Cardiac fibroblast (primary cell): ENCODE measurements around the gene SPEF2.

Experiments
- DNase-seq, 2 donors: peaks; one replicate each; pipeline versions ENCODE4 v3.0.0 to v3.0.0-alpha.2; 2010; ENCODE audit warnings: low read depth in 2 of 2
- H3K4me3 ChIP-seq, 2 donors: replicated peaks in 1 of 2; 1 replicate in 1 of 2; 2 replicates in 1 of 2; pipeline ENCODE4 v1.5.1; 2011; ENCODE audit warnings: low read depth in 2 of 2, low read length in 2 of 2, mild to moderate bottlenecking in 2 of 2, moderate library complexity in 1 of 2
- CTCF ChIP-seq: IDR thresholded peaks from one replicate; pipeline ENCODE4 v1.5.1; 2011; ENCODE audit warnings: low read depth, mild to moderate bottlenecking, low read length, inconsistent platforms

The SPEF2 gene

GRCh38 chr5:35741126-35741716 lies 123.6 kb downstream of the SPEF2 start:
- DNase-seq = no peak
- no peak overlapping the region for H3K4me3 ChIP-seq
- TF ChIP-seq CTCF = no peak

- H3K4me3 ChIP-seq = no peak overlapping the region
- DNase-seq = no peak
- TF ChIP-seq CTCF = no peak
Measured at GRCh38 chr5:35741971-35742370, 124.3 kb downstream of the SPEF2 start.

GRCh38 chr5:35743644-35744043 lies 126.0 kb downstream of the SPEF2 start:
- DNase-seq = no peak
- H3K4me3 ChIP-seq = no peak overlapping the region
- TF ChIP-seq CTCF = no peak

GRCh38 chr5:35745193-35745592 lies 127.5 kb downstream of the SPEF2 start:
- TF ChIP-seq CTCF = no peak
- no peak for DNase-seq

GRCh38 chr5:35745660-35746059 lies 128.0 kb downstream of the SPEF2 start:
- no peak for TF ChIP-seq CTCF
- no peak for DNase-seq
- no peak overlapping the region for H3K4me3 ChIP-seq

More at GRCh38 chr5:35745193-35745592, 127.5 kb downstream of the SPEF2 start:
- no peak overlapping the region for H3K4me3 ChIP-seq

GRCh38 chr5:35752012-35752411 lies 134.3 kb downstream of the SPEF2 start:
- no peak for TF ChIP-seq CTCF
- H3K4me3 ChIP-seq = no peak overlapping the region
- DNase-seq = no peak

- TF ChIP-seq CTCF = no peak
- no peak overlapping the region for H3K4me3 ChIP-seq
- DNase-seq = no peak
Measured at GRCh38 chr5:35753500-35753899, 135.8 kb downstream of the SPEF2 start.
